ENCODE data around the gene DUSP18.

DNA sequence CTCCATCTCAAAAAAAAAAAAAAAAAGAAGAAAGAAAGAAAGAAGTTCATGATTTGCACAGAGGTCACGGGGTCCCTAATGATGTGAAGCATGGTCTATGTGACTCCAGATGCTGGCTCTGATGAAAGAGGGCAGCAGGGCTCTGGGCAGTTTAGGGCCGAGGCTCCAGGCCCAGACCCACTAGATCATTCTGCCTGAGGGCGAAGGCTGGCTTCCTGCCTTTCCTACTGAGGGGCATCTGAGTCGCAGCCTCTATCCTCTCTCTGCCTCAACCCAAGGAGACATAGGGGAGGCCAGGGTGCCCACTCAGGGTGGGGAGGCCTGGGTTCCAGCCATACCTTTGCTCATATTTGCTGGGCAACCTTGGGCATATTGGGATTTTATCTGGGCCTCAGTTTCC lies 27.3 kb downstream of the DUSP18 start:
- TF ChIP-seq, protein P1, sequence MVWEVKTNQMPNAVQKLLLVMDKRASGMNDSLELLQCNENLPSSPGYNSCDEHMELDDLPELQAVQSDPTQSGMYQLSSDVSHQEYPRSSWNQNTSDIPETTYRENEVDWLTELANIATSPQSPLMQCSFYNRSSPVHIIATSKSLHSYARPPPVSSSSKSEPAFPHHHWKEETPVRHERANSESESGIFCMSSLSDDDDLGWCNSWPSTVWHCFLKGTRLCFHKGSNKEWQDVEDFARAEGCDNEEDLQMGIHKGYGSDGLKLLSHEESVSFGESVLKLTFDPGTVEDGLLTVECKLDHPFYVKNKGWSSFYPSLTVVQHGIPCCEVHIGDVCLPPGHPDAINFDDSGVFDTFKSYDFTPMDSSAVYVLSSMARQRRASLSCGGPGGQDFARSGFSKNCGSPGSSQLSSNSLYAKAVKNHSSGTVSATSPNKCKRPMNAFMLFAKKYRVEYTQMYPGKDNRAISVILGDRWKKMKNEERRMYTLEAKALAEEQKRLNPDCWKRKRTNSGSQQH (CRISPR knock-in tag; IDR thresholded peaks at IDR 0.05; ENCODE audit: low read depth): no peak
- TF ChIP-seq, protein P2, sequence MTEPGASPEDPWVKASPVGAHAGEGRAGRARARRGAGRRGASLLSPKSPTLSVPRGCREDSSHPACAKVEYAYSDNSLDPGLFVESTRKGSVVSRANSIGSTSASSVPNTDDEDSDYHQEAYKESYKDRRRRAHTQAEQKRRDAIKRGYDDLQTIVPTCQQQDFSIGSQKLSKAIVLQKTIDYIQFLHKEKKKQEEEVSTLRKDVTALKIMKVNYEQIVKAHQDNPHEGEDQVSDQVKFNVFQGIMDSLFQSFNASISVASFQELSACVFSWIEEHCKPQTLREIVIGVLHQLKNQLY (CRISPR knock-in tag; IDR thresholded peaks at IDR 0.05): no peak
- TF ChIP-seq, protein P3, sequence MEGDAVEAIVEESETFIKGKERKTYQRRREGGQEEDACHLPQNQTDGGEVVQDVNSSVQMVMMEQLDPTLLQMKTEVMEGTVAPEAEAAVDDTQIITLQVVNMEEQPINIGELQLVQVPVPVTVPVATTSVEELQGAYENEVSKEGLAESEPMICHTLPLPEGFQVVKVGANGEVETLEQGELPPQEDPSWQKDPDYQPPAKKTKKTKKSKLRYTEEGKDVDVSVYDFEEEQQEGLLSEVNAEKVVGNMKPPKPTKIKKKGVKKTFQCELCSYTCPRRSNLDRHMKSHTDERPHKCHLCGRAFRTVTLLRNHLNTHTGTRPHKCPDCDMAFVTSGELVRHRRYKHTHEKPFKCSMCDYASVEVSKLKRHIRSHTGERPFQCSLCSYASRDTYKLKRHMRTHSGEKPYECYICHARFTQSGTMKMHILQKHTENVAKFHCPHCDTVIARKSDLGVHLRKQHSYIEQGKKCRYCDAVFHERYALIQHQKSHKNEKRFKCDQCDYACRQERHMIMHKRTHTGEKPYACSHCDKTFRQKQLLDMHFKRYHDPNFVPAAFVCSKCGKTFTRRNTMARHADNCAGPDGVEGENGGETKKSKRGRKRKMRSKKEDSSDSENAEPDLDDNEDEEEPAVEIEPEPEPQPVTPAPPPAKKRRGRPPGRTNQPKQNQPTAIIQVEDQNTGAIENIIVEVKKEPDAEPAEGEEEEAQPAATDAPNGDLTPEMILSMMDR (CRISPR knock-in tag; IDR thresholded peaks at IDR 0.05): no peak
- TF ChIP-seq NR1H2 (CRISPR knock-in tag; IDR thresholded peaks at IDR 0.05; ENCODE audit: borderline replicate concordance, low read depth): no peak
- TF ChIP-seq FOXK2 (IDR thresholded peaks at IDR 0.05): no peak
- no peak for TF ChIP-seq RXRB (CRISPR knock-in tag; IDR thresholded peaks at IDR 0.05; ENCODE audit: borderline replicate concordance)
- TF ChIP-seq CBFB (CRISPR knock-in tag; IDR thresholded peaks at IDR 0.05): no peak
- TF ChIP-seq, protein P4, sequence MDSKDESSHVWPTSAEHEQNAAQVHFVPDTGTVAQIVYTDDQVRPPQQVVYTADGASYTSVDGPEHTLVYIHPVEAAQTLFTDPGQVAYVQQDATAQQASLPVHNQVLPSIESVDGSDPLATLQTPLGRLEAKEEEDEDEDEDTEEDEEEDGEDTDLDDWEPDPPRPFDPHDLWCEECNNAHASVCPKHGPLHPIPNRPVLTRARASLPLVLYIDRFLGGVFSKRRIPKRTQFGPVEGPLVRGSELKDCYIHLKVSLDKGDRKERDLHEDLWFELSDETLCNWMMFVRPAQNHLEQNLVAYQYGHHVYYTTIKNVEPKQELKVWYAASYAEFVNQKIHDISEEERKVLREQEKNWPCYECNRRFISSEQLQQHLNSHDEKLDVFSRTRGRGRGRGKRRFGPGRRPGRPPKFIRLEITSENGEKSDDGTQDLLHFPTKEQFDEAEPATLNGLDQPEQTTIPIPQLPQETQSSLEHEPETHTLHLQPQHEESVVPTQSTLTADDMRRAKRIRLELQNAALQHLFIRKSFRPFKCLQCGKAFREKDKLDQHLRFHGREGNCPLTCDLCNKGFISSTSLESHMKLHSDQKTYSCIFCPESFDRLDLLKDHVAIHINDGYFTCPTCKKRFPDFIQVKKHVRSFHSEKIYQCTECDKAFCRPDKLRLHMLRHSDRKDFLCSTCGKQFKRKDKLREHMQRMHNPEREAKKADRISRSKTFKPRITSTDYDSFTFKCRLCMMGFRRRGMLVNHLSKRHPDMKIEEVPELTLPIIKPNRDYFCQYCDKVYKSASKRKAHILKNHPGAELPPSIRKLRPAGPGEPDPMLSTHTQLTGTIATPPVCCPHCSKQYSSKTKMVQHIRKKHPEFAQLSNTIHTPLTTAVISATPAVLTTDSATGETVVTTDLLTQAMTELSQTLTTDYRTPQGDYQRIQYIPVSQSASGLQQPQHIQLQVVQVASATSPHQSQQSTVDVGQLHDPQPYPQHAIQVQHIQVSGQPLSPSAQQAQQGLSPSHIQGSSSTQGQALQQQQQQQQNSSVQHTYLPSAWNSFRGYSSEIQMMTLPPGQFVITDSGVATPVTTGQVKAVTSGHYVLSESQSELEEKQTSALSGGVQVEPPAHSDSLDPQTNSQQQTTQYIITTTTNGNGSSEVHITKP (CRISPR knock-in tag; IDR thresholded peaks at IDR 0.05; ENCODE audit: low read depth): no peak
- no peak for TF ChIP-seq SCMH1 (CRISPR knock-in tag; IDR thresholded peaks at IDR 0.05; ENCODE audit: borderline replicate concordance)
- no peak for TF ChIP-seq ZNF558 (CRISPR knock-in tag; IDR thresholded peaks at IDR 0.05; ENCODE audit: borderline replicate concordance)
- no peak for TF ChIP-seq NCOA2 (CRISPR knock-in tag; IDR thresholded peaks at IDR 0.05)
- no peak for TF ChIP-seq ZBTB7A (CRISPR knock-in tag; IDR thresholded peaks at IDR 0.05)
- TF ChIP-seq YY1 (IDR thresholded peaks at IDR 0.05; ENCODE audit: insufficient read depth, insufficient replicate concordance, low read depth, low read length): no peak
- TF ChIP-seq, protein P5, sequence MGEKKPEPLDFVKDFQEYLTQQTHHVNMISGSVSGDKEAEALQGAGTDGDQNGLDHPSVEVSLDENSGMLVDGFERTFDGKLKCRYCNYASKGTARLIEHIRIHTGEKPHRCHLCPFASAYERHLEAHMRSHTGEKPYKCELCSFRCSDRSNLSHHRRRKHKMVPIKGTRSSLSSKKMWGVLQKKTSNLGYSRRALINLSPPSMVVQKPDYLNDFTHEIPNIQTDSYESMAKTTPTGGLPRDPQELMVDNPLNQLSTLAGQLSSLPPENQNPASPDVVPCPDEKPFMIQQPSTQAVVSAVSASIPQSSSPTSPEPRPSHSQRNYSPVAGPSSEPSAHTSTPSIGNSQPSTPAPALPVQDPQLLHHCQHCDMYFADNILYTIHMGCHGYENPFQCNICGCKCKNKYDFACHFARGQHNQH (CRISPR knock-in tag; IDR thresholded peaks at IDR 0.05): no peak
